KMS-11 (cell line): Measurements from ENCODE around the gene CALN1.

Source experiments
- H2AFZ ChIP-seq: fragments of 200-600 bp; sonication (generic); 2 replicates; pipeline ENCODE4 v1.6.1; 2016; ENCODE audit warnings: antibody characterized with exemption, mixed run types, low read depth
- H3K27ac ChIP-seq: fragments of 200-600 bp; sonication (generic); 2 replicates; pipeline ENCODE4 v1.6.1; 2016; ENCODE audit warnings: mild to moderate bottlenecking, mixed run types
- H3K27me3 ChIP-seq: fragments of 200-600 bp; sonication (generic); 2 replicates; pipeline ENCODE4 v1.6.1; 2017; ENCODE audit warnings: mild to moderate bottlenecking, low read depth, mixed run types, moderate library complexity; ENCODE audit not compliant: insufficient read depth
- H3K36me3 ChIP-seq: fragments of 200-600 bp; sonication (generic); 2 replicates; pipeline ENCODE4 v1.6.1; 2017; ENCODE audit warnings: mild to moderate bottlenecking, mixed run types; ENCODE audit not compliant: insufficient read depth
- H3K4me1 ChIP-seq: fragments of 200-600 bp; sonication (generic); 2 replicates; pipeline ENCODE4 v1.6.1; 2016; ENCODE audit warnings: mild to moderate bottlenecking, low read depth, mixed run types; ENCODE audit not compliant: poor library complexity, severe bottlenecking
- H3K4me2 ChIP-seq: fragments of 200-600 bp; sonication (generic); 2 replicates; pipeline ENCODE4 v1.7.0; 2016; ENCODE audit warnings: mild to moderate bottlenecking, mixed run types
- H3K4me3 ChIP-seq: fragments of 200-600 bp; sonication (generic); IDR thresholded peaks from 2 replicates; pipeline ENCODE4 v1.6.1; 2017; ENCODE audit warnings: low read depth, low read length, mixed read lengths; ENCODE audit not compliant: insufficient read depth
- H3K79me2 ChIP-seq: fragments of 200-600 bp; sonication (generic); 2 replicates; pipeline ENCODE4 v1.6.1; 2016; ENCODE audit warnings: low read depth, mixed run types; ENCODE audit not compliant: insufficient read depth
- H3K9ac ChIP-seq: fragments of 200-600 bp; sonication (generic); 2 replicates; pipeline ENCODE4 v1.6.1; 2016; ENCODE audit warnings: mild to moderate bottlenecking, mixed run types
- H4K20me1 ChIP-seq: fragments of 200-600 bp; sonication (generic); 2 replicates; pipeline ENCODE4 v1.6.1; 2016; ENCODE audit warnings: mild to moderate bottlenecking, mixed run types; ENCODE audit not compliant: insufficient read depth
- TF ChIP-seq, protein P1 (sequence below): fragments of 200-600 bp; sonication (generic); conservative IDR thresholded peaks from 2 replicates; pipeline ENCODE4 v1.6.1; 2017; ENCODE audit warnings: low read depth, mild to moderate bottlenecking, antibody characterized with exemption, low read length, moderate library complexity, mixed read lengths

Gene CALN1

DNA sequence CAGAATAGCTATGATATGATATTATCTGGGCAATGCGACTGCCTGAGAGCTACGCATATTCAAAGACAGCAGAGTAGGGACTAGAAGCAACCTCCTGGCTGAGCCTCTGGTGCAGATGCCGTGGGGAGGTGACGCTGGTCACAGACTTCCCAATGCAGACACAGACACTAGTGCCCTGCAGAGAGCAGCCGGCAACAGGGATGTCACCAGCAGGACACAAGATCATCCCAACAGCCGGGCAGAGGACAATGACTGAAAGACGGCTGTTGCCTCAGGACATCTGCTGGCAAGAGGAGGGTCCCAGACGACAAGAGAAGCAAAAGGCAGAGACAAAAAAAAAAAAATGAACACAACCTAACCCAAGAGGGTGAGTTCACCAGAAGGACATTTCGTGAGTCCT, 104.6 kb downstream of the CALN1 start:
- H3K9ac ChIP-seq, result no peak overlapping the region
- H4K20me1 ChIP-seq, result no peaks in the 10 kb centered on the region
- no peak overlapping the region for H2AFZ ChIP-seq
- H3K4me1 ChIP-seq, result no peaks in the 10 kb centered on the region
- H3K79me2 ChIP-seq, result no peaks in the 10 kb centered on the region
- H3K27ac ChIP-seq, result no peak overlapping the region
- no peak overlapping the region for H3K4me3 ChIP-seq
- no peaks in the 10 kb centered on the region for H3K27me3 ChIP-seq
- no peak overlapping the region for H3K4me2 ChIP-seq
- H3K36me3 ChIP-seq, result no peaks in the 10 kb centered on the region
- TF ChIP-seq, protein P1, sequence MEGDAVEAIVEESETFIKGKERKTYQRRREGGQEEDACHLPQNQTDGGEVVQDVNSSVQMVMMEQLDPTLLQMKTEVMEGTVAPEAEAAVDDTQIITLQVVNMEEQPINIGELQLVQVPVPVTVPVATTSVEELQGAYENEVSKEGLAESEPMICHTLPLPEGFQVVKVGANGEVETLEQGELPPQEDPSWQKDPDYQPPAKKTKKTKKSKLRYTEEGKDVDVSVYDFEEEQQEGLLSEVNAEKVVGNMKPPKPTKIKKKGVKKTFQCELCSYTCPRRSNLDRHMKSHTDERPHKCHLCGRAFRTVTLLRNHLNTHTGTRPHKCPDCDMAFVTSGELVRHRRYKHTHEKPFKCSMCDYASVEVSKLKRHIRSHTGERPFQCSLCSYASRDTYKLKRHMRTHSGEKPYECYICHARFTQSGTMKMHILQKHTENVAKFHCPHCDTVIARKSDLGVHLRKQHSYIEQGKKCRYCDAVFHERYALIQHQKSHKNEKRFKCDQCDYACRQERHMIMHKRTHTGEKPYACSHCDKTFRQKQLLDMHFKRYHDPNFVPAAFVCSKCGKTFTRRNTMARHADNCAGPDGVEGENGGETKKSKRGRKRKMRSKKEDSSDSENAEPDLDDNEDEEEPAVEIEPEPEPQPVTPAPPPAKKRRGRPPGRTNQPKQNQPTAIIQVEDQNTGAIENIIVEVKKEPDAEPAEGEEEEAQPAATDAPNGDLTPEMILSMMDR, result no peak

GRCh38 chr7:72298912-72299311, 113.2 kb downstream of the CALN1 start:
- no peak overlapping the region for H3K9ac ChIP-seq
- H3K4me2 ChIP-seq, result no peak overlapping the region
- H4K20me1 ChIP-seq, result no peaks in the 10 kb centered on the region
- H3K27ac ChIP-seq, result no peak overlapping the region
- no peaks in the 10 kb centered on the region for H3K36me3 ChIP-seq
- H3K4me1 ChIP-seq, result peaks cover 13% of the 10 kb centered on the region
- TF ChIP-seq, protein P1, result no peak
- H3K4me3 ChIP-seq, result no peak overlapping the region
- no peaks in the 10 kb centered on the region for H3K27me3 ChIP-seq
- H2AFZ ChIP-seq, result no peak overlapping the region
- no peaks in the 10 kb centered on the region for H3K79me2 ChIP-seq

- H3K36me3 ChIP-seq, result no peaks in the 10 kb centered on the region
- H3K79me2 ChIP-seq, result no peaks in the 10 kb centered on the region
- TF ChIP-seq, protein P1, result no peak
- peak overlapping the region; percentile 11; the same call in 1 of the 2 replicates for H3K27ac ChIP-seq
- H3K4me2 ChIP-seq, result peak overlapping the region; percentile 9; the same call in 1 of the 2 replicates
- H3K27me3 ChIP-seq, result no peaks in the 10 kb centered on the region
- H3K9ac ChIP-seq, result no peak overlapping the region
- no peak overlapping the region for H3K4me3 ChIP-seq
- no peak overlapping the region; the same call in 1 of the 2 replicates for H2AFZ ChIP-seq
- no peaks in the 10 kb centered on the region for H4K20me1 ChIP-seq
- peaks cover 13% of the 10 kb centered on the region for H3K4me1 ChIP-seq
Measured at GRCh38 chr7:72298091-72298490, 114.0 kb downstream of the CALN1 start.

- peaks cover 13% of the 10 kb centered on the region for H3K4me1 ChIP-seq
- TF ChIP-seq, protein P1, result no peak
- H3K4me3 ChIP-seq, result no peak overlapping the region
- H3K79me2 ChIP-seq, result no peaks in the 10 kb centered on the region
- peak overlapping the region; percentile 11; the same call in 1 of the 2 replicates for H3K27ac ChIP-seq
- H4K20me1 ChIP-seq, result no peaks in the 10 kb centered on the region
- no peak overlapping the region; the same call in 1 of the 2 replicates for H2AFZ ChIP-seq
- H3K27me3 ChIP-seq, result no peaks in the 10 kb centered on the region
- H3K4me2 ChIP-seq, result peak overlapping the region; percentile 9; the same call in 1 of the 2 replicates
- H3K36me3 ChIP-seq, result no peaks in the 10 kb centered on the region
- no peak overlapping the region for H3K9ac ChIP-seq
Measured at GRCh38 chr7:72297636-72298035, 114.5 kb downstream of the CALN1 start.
